ENCODE data around the gene NXF1.

Gene NXF1

DNA sequence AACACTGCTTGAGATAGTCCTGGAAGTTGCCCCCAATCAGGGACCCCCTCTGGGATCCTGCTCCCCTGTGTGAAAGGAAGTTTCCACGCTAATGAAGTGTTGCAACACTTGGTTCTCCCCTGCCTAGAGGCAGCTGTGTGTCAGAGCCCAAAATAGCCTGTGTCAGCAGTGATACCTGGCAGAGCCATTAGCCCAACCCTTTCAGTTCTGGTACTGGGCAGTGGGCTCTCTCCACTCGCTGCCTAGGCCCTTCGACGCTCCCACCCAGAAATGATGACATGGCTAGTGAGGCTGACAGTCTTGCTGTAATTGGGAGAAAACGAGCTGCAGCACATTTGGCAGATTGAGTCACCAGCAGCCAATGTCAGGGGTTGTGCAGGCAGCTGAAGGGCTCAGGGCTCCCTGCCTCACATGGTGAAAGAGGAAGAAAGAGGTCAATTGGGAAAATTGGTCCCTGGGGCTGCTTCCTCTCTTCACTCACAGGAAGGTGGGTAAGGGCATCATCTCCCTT, 1.4 kb upstream of the NXF1 start:
- peak overlapping the region; percentile 76 for H3K27ac ChIP-seq (ENCODE audit: low read depth, low read length, poor library complexity, severe bottlenecking)
- no peaks in the 10 kb centered on the region for H3K9me3 ChIP-seq (ENCODE audit: low read length)
- H3K9me2 ChIP-seq (ENCODE audit: low read depth, low read length): no peaks in the 10 kb centered on the region
- H3K79me2 ChIP-seq (ENCODE audit: insufficient read depth, low read length): peaks cover 17% of the 10 kb centered on the region
- no peak overlapping the region for H2AFZ ChIP-seq (ENCODE audit: low read length)
- H4K20me1 ChIP-seq (ENCODE audit: insufficient read depth, low read length): no peaks in the 10 kb centered on the region
- no peaks in the 10 kb centered on the region for H3F3A ChIP-seq (ENCODE audit: insufficient read depth, low read length)
- peak overlapping the region; percentile 89 for H3K4me2 ChIP-seq (ENCODE audit: low read length)
- peak overlapping the region; percentile 87 for H3K9ac ChIP-seq (ENCODE audit: low read length)
- H3K27me3 ChIP-seq (ENCODE audit: insufficient read depth, low read length): no peaks in the 10 kb centered on the region
- peak overlapping the region; percentile 97 for H3K4me3 ChIP-seq (ENCODE audit: low read depth, low read length, poor library complexity, severe bottlenecking)
- peaks cover 20% of the 10 kb centered on the region for H3K36me3 ChIP-seq (ENCODE audit: insufficient read depth, low read length)
- H3K4me1 ChIP-seq (ENCODE audit: insufficient read depth, low read length, severe bottlenecking): peaks cover 36% of the 10 kb centered on the region
- TF ChIP-seq, protein P1, sequence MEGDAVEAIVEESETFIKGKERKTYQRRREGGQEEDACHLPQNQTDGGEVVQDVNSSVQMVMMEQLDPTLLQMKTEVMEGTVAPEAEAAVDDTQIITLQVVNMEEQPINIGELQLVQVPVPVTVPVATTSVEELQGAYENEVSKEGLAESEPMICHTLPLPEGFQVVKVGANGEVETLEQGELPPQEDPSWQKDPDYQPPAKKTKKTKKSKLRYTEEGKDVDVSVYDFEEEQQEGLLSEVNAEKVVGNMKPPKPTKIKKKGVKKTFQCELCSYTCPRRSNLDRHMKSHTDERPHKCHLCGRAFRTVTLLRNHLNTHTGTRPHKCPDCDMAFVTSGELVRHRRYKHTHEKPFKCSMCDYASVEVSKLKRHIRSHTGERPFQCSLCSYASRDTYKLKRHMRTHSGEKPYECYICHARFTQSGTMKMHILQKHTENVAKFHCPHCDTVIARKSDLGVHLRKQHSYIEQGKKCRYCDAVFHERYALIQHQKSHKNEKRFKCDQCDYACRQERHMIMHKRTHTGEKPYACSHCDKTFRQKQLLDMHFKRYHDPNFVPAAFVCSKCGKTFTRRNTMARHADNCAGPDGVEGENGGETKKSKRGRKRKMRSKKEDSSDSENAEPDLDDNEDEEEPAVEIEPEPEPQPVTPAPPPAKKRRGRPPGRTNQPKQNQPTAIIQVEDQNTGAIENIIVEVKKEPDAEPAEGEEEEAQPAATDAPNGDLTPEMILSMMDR (IDR thresholded peaks at IDR 0.05; ENCODE audit: low read length): no peak
- TF ChIP-seq EZH2 (IDR thresholded peaks at IDR 0.05; ENCODE audit: borderline replicate concordance, low read length): no peak

GRCh38 chr11:62805961-62806441, 761 bp upstream of the NXF1 start:
- H3K4me3 ChIP-seq (ENCODE audit: low read depth, low read length, poor library complexity, severe bottlenecking): peak overlapping the region; percentile 97
- H3K4me1 ChIP-seq (ENCODE audit: insufficient read depth, low read length, severe bottlenecking): peaks cover 36% of the 10 kb centered on the region
- H3K9me3 ChIP-seq (ENCODE audit: low read length): no peaks in the 10 kb centered on the region
- H2AFZ ChIP-seq (ENCODE audit: low read length): no peak overlapping the region
- H3K79me2 ChIP-seq (ENCODE audit: insufficient read depth, low read length): peaks cover 17% of the 10 kb centered on the region
- H3K4me2 ChIP-seq (ENCODE audit: low read length): peak overlapping the region; percentile 89
- peaks cover 26% of the 10 kb centered on the region for H3K36me3 ChIP-seq (ENCODE audit: insufficient read depth, low read length)
- no peaks in the 10 kb centered on the region for H4K20me1 ChIP-seq (ENCODE audit: insufficient read depth, low read length)
- TF ChIP-seq EZH2 (IDR thresholded peaks at IDR 0.05; ENCODE audit: borderline replicate concordance, low read length): no peak
- TF ChIP-seq, protein P1 (IDR thresholded peaks at IDR 0.05; ENCODE audit: low read length): no peak
- peak overlapping the region; percentile 76 for H3K27ac ChIP-seq (ENCODE audit: low read depth, low read length, poor library complexity, severe bottlenecking)
- H3K27me3 ChIP-seq (ENCODE audit: insufficient read depth, low read length): no peaks in the 10 kb centered on the region
- peak overlapping the region; percentile 87 for H3K9ac ChIP-seq (ENCODE audit: low read length)
- H3K9me2 ChIP-seq (ENCODE audit: low read depth, low read length): no peaks in the 10 kb centered on the region
- H3F3A ChIP-seq (ENCODE audit: insufficient read depth, low read length): no peaks in the 10 kb centered on the region

GRCh38 chr11:62804310-62805075, 747 bp downstream of the NXF1 start:
- Histone ChIP-seq H3K4me2 (ENCODE audit: low read length) (peak overlapping the region; percentile 98), H3K9ac (ENCODE audit: low read length) (peak overlapping the region; percentile 91), H3F3A (ENCODE audit: insufficient read depth, low read length) (no peaks in the 10 kb centered on the region), H3K36me3 (ENCODE audit: insufficient read depth, low read length) (peaks cover 41% of the 10 kb centered on the region), H3K4me1 (ENCODE audit: insufficient read depth, low read length, severe bottlenecking) (peaks cover 36% of the 10 kb centered on the region), H3K9me2 (ENCODE audit: low read depth, low read length) (no peaks in the 10 kb centered on the region), H3K79me2 (ENCODE audit: insufficient read depth, low read length) (peaks cover 17% of the 10 kb centered on the region), H3K27ac (ENCODE audit: low read depth, low read length, poor library complexity, severe bottlenecking) (peak overlapping the region; percentile 20), H3K4me3 (ENCODE audit: low read depth, low read length, poor library complexity, severe bottlenecking) (peak overlapping the region; percentile 97), H2AFZ (ENCODE audit: low read length) (no peak overlapping the region), H4K20me1 (ENCODE audit: insufficient read depth, low read length) (no peaks in the 10 kb centered on the region), H3K27me3 (ENCODE audit: insufficient read depth, low read length) (no peaks in the 10 kb centered on the region), H3K9me3 (ENCODE audit: low read length) (no peaks in the 10 kb centered on the region)
- no peak for TF ChIP-seq EZH2 (IDR thresholded peaks at IDR 0.05; ENCODE audit: borderline replicate concordance, low read length)
- TF ChIP-seq, protein P1 (IDR thresholded peaks at IDR 0.05; ENCODE audit: low read length): no peak
